HG03159 (cell line): ENCODE results near the gene SOX13.

ENCODE experiments used
- ATAC-seq: cut with Tn5 transposase; IDR thresholded peaks from one replicate; pipeline ENCODE4 v1.9.1; 2021; ENCODE audit warnings: mild to moderate bottlenecking, moderate library complexity; ENCODE audit not compliant: unreplicated experiment

SOX13 gene

DNA sequence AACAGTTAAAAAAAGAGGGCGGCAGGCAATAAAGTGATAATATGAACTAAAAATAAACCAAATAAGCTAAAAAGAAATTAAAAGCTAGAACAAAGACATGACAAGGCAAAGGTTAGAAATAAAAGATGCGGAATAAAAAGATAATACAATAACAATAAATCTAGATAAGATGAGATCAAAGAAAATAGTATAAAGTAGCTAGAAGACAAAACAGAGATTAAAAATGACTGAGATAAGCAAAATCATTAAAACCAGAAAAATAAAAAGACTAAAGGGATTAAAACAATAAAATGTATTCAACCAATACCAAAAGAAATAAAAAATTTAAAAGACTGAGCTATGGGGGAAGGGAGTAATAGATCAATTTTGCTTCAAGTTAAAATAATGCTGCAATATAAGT is 10.8 kb upstream of the SOX13 start:
- ATAC-seq: no peak

DNA sequence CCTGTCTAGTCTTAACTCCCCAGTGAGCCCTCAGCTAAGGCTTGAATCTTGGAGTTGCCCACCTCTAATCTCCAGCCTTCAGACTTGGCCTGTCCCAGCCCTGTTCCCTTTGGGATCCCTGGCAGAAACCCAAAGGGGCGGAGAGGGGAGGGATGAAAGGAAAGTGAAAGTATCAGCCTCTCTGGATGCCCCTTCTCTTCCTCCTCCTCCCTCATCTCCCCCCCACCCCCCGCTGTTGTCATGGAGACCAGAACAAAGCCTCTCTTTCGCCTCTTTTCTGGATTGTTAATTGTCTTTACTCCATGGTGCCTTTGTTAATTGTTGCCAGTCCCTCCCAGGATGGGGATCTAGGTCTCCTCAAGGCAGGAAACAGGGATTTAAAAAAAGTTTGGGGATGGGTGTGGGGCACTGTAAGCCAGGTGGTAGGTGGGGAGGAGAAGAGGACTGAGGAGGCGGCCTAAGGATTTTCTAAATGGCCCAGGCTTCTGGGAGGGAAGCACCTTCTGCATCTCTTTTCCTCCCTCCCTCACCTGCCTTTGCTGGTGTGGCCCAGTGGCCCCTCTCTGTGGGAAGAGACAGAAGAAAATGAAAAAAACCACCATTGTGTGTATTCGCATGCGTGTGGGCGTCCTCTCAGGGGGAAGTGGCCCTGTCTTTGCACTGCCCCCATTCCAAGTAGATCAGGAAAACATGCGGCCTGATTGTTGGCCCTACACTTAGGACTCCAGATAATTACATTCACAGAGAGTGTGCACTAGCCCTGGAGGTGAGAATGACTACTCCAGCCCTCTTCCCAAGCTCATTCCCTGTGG is 7.5 kb upstream of the SOX13 start:
- no peak for ATAC-seq

DNA sequence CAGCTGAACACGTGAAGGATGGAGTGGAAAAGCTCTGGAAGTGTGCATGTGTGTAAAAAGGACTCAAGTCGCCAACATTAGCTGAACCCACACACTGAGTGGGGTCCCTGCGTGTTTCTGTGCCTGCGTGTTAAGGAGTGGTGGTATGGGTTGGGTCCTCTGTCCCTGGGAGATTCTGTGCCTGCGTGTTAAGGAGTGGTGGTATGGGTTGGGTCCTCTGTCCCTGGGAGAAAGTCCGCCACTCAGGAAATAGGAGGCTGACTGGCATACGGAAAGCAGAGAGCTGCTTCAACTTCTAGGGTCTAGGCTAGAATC is 7.0 kb upstream of the SOX13 start:
- ATAC-seq: no peak

- no peak for ATAC-seq
Measured at GRCh38 chr1:204067935-204068334, 5.0 kb upstream of the SOX13 start.

DNA sequence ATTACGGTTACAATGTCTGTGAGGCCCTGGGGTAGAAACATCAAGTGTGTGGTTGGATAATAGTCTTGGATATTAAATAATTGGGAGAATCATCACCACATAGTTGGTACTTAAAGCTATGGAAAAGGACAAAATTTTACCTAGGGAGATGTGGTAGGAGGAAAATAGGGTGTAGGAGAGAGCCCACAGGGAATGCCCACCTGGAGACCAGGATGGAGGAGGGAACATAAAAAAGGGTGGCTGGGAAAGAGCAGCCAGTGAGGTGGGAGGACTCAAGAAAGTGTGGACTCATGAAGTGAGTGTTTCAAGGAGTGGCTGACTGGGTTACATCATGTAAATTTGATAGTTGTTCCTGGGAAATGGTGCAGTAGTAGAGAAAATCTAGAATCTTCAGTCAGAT is 3.0 kb upstream of the SOX13 start:
- no peak for ATAC-seq

DNA sequence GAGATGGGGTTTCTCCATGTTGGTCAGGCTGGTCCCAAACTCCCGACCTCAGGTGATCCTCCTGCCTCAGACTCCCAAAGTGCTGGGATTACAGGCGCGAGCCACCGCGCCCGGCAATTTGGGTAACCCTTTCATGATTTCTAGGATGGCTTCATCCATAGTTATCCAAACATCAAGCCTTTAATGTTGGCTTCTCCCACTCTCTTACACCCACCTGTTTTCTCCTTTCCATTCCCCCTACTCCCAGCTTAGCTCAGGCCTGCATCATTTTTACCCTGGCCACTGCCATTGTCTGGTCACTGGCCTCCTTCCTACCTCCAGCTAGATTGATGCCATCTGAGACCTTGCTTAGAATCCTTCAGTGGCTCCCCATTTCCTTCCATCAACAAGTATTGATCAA is 2.0 kb upstream of the SOX13 start:
- no peak for ATAC-seq

DNA sequence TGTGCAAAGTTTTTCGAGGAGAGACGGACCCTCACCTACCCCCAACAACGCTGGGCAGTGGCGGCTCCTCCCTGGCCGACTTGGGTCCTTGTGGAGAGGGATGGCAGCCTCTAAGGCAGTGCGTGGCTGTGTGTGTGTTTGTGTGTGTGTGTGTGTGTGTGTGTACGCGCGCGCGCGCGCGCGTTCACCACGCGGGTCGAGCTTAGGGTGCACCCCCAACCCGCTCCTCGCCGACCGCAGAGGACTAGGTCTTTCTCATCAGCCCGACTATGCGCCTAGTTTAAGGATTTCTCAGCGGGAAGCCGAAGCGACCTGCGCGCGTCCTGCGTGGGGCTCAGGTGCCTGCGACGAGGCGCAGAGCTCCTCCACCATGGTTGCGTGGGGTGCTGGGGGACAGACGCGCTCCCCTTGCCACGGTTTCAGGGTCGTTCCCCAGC is 940 bp downstream of the SOX13 start:
- no peak for ATAC-seq

- ATAC-seq: no peak
Measured at GRCh38 chr1:204074274-204075138, 1.6 kb downstream of the SOX13 start.

DNA sequence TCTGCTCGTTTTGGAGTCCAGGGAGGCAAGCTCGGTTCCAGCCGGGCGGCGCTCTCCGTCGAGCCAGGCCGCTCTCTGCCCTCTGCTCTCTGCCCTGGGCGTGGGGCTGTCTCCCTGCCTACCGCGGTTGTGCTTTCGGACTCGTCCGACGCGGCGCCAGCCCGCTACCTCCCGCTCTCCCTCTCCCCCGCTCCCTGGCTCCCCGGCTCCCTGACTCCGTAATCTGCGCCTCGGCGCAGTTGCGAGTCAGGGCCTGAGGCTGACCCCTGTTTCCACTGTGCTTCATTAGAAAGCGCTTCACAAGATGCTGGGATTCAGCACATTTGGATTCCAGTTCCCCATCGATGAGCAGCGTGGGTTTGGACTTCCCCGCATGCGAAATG is 2.2 kb downstream of the SOX13 start:
- no peak for ATAC-seq

DNA sequence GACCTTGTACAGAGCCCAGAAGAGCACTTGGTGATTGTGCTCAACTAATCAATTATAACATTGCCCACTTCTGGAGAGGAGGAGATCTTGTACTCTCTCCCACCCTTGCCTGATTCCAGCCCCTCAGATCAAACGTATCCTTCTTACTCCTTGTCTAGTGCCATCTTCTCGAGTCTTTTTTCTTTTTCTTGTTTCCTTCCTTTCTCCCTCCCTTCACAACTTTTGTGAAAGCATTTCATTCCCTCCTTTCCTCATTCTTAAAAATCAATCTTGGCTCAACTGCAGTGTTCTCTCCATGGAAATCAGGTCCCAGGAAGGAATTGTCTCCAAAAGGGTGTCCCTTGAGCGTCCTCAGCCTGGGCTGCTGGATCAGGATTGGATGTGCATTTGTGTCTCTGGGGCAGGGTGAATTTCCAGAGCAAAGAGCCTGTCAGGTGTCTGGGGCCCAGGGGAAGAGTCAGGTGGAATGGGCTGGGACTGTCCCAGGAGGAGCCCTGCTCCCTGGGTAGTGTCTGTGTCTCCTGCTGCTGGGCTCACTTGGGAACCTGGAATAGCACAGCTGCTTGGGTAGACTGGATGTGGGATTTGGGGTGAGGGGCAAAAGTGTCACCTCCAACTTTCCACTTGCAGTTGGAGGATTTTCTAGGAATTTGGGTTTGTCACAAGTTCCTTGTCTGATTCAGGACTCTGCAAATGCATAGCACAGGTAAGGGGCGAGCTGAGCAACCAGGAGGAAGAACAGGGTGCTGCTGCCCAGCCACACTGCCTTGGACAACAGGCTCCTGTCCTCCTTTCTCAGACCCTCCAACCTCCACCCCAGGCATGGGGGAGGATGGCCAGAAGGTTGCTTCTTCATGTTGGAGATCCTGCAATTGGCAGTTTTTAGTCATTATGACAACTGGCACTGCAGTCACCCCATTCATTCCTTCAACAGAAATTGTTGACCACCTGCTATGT is 3.3 kb downstream of the SOX13 start:
- no peak for ATAC-seq

GRCh38 chr1:204076891-204077290 is 4.0 kb downstream of the SOX13 start:
- ATAC-seq: no peak

GRCh38 chr1:204077979-204078696 is 5.2 kb downstream of the SOX13 start:
- ATAC-seq: no peak

DNA sequence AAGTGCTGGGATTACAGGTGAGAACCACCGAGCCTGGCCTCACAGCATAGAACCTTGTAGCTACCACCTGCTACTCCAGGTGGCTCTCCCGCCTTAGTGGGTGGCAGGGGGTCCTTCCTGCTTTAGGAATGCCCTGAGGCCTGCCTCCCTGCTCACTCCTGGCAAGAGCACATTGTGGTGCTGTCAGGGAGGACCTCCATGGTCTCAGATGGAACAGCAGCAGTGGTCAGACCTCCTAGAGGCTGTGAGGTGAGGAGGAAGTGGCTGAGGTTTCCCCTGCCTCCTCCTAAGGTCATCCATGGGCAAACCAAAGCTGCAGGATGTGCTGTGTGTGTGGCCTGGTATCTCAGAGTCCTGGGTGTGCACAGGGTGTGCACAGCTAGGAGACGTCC is 6.7 kb downstream of the SOX13 start:
- ATAC-seq: no peak

GRCh38 chr1:204080163-204080903 is 7.4 kb downstream of the SOX13 start:
- ATAC-seq: no peak

DNA sequence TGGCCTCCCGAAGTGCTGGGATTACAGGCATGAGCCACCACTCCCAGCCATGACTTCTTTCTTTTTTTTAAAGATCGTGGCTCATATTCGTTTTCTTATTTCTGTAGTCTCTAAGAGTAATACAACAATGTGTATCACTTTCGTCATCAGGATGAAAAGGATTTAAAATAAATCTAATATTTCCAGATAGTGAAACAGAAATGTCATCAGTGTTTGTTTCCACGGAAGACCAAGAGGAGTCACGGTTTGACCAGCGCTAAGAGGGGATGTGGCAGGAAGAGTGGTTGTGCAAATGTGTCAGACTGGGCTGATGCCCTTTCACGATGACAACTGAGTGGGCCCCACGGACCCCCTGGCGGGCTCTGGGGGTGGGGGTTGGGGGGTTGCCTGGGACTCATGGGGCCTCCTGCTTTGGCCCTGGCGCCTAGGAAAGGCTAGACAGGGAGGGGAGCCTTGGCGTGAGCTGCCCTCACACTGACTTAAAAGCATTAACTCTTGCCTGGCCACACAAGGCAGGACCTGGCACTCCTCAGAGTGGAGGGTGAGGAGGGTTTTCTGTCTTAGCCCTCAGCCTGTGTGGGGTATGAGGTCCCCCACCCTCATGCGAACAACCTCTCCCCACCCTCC is 8.4 kb downstream of the SOX13 start:
- no peak for ATAC-seq

DNA sequence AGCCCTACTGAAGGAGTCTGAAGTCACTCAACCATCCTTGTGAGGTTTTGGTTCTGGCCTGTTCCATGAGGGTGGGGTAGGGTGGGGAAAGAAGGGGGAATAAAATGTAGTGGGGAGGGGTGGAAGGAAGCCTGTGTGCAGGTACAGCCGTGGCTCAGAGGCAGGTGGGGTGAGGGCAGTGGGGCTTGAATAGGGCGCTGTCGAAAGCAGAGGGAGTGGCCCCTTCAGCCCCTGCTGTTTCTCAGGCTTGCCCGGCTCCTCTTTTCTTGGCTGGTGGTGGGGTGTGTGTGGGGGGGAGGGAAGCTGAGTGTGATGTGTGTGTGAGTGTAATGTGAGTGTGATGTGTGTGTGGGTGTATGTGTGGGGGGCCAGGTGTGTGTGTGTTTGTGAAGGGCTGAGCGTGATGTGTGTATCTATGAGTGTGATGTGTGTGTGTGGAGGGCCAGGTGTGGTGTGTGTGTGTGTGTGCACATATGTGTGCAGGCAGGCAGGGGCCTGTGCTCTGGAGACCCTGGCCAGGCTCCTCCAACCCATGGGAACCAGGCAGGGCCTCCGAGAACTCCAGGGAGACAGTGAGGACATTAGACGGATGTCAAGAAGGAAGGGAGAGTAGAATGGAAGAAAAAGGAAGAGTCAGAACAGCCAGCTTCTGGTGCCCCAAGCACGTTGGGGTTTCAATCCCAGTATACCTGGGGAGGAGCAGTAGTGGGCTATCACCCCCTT is 9.0 kb downstream of the SOX13 start:
- ATAC-seq: no peak

DNA sequence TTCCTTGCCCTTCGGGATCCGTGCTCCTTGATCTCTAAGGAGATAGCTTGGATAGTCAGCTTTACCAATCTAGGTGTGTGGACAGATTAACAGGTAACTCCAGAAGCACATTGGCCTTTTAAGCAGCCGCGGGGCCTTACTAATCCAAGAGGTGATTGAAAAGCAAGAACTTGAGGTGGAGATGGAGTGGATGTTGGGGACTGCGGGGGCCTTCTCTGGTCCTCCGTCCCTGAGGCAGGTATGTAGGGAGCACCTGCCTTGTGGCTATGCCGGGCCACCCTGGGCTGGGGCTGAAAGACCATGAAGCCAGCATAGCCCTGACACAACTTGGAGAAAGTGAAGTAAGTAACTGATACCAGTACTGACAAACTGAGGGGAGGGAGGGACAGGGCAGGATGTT is 10.6 kb downstream of the SOX13 start:
- ATAC-seq: no peak

DNA sequence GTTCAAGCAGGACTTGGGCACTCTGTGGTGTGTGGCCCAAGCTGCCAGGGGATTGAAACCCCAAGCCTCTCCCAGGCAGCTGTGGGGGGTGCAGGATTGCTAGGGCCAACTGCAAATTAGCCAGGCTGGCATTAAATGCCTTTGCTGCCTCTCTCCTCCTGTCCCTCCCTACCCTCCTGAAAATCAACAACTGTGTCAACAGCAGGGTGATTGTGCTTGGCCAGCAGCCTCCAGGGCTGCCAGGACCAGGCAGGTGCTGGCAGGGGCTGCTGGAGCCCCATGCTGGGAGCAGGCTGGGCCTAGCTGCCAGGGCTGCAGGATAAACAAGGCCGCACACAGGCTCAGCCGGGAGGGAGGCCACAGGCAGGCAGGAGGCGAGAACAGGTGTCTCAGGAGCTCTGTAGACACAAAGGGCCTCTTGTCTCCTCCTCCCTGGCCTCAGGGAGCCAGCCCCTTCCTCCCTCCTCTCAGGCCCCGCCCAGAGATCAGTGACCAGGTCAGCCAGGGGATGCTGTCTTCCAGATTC is 11.4 kb downstream of the SOX13 start:
- no peak for ATAC-seq

- ATAC-seq: no peak
Measured at GRCh38 chr1:204085876-204086275, 13.0 kb downstream of the SOX13 start.
